Measurements from ENCODE around the gene PSTPIP2.

GRCh38 chr18:46072376-46072867 is 362 bp upstream of the PSTPIP2 start:
- no peak for TF ChIP-seq EP300 (IDR thresholded peaks at IDR 0.05)
- no peak for TF ChIP-seq POLR2A (IDR thresholded peaks at IDR 0.05; ENCODE audit: low read length)
- no peak for TF ChIP-seq GATA3 (IDR thresholded peaks at IDR 0.05; ENCODE audit: borderline replicate concordance)
- TF ChIP-seq CTCF (IDR thresholded peaks at IDR 0.05), result no peak
- TF ChIP-seq USF2 (IDR thresholded peaks at IDR 0.05), result no peak
- no peak for TF ChIP-seq FOXS1 (CRISPR knock-in tag; IDR thresholded peaks at IDR 0.05)
- no peak for TF ChIP-seq CBX8 (IDR thresholded peaks at IDR 0.05)
- no peak for TF ChIP-seq NR3C1 (IDR thresholded peaks at IDR 0.05)
